NCI-H2196 treated with DMSO at 0.1 percent for 48 hours (cell line): ENCODE measurements around the gene VAV1.
A peak's percentile ranks its signal among the peaks of the same experiment; 100 is the strongest.
"Not testable (repeated sequence)": the region's sequence is repeated elsewhere in the genome, so short reads cannot be mapped to it uniquely, and the experiment has no call there.

Experiments used
- DNase-seq: peaks from one replicate; lab custom pipeline; 2025; ENCODE audit not compliant: unreplicated experiment; lab: John Stamatoyannopoulos, UW

VAV1 gene

DNA sequence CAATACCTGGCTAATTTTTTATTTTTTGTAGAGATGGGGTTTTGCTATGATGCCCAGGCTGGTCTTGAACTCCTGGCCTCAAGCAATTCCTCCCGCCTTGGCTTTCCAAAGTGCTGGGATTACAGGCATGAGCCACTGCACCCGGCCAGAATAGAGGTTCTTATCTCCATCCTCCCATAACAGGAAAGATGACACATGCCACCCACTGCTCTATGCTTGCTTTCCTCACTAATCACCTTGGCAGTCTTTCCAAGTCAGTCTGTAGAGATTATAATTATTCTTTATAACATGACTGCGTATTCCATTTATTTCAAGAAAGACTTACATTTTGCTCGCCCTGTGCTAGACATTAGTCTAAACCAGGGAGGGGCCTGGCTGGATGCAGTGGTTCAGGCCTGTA lies 6.7 kb downstream of the VAV1 start:
- DNase-seq, result no peak

DNA sequence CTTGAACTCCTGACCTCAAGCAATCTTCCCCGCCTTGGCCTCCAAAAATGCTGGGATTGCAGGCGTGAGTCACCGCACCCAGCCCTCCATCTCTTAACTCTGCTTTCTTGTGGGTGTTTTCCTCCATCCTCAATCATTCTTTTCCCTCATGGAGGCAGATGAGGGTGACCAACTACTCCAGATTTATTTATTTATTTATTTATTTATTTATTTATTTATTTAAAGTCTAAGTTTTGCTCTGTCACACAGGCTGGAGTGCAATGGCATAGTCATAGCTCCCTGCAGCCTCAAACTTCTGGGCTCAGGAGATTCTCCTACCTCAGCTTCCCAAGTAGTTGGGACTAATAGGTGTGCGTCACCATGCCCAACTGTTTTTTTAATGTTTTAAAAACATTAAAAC lies 14.9 kb downstream of the VAV1 start:
- DNase-seq, result no peak

DNA sequence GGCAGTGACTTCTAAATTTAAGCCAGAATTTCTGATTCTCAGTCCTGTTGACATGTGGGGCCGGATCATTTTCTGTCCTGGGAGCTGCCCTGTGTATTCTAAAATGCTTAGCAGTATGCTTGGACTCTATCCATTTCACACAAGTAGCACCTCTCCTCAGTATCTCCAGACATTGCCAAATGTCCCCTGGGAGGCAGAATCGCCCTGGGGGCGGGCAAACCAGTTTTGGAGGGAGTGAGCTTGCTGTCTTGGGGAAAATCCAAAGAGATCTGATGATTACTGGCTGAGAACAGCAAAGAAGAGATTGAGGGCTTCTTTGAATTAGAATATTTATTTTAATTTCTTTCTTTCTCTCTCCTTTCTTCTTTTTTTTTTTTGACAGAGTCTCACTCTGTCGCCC lies 16.4 kb downstream of the VAV1 start:
- no peak for DNase-seq

DNA sequence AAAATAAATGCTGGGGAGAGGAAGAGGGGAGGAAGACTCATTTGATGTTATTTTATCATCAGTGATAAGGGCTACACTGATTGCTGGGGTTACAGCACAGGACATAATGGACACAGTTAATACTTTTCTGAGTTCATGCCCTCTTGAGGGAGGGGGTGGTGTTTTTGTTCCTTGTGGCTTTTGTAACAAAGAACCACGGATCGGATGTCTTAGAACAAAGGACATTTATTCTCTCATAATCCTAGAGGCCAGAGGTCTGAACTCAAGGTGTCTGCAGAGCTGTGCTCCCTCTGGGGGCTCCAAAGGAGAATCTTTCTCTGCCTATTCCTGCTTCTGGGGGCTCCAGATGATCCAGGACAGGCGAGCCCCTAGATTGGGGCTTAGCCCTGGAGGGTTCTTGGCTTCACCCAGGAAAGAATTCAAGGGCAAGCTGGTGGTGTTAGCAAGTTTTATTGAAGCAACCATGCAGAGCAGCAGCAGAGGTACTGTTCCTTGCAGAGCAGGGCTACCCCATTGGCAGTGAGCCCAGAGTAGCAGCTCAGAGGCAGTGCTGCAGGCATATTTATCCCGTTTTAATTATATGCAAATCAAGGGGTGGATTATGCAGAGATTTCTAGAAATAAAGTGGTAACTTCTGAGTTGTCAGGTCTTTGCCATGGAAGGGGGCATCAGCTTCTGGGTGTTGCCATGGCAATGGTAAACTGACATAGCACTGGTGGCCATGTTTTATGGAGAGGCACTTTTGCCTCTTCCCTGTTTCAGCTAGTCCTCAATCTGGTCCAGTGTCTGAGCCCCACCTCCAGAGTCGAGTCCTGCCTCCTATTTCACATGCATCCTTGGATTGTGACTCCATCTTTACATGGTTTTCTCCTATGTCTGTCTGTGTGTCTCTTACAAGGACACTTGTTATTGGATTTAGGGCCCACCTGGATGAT lies 18.0 kb downstream of the VAV1 start:
- no peak for DNase-seq

DNA sequence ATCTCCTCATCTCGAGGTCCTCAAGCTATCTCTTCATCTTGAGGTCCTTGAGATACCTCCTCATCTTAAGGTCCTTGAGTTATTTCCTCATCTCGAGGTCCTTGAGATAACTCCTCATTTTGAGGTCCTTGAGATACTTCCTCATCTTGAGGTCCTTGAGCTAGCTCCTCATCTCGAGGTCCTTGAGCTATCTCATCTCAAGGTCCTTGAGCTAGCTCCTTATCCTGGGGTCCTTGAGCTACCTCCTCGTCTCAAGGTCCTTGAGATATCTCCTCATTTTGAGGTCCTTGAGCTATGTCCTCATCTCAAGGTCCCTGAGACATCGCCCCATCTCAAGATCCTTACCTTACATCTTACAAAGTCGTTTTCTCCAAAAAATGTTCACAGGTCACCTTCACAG lies 18.7 kb downstream of the VAV1 start:
- no peak for DNase-seq

DNA sequence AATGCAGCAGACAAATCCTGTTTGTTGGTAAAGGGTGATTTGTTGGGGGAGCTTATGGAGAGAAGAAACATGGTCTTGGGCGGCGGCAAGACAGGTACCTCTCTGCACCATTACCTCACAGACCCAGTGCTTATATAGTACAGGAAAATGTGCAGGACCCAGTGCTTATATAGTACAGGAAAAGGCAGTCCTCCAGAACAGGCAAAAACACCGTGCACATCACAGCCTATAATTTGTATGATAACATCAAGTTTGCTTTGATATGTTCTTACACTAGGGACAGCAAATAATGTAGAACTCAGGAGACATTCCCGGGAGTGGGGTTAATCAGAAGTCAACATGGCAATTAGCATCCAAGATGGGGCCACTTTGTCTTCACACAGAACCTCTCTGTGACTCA lies 20.9 kb downstream of the VAV1 start:
- DNase-seq, result no peak

DNA sequence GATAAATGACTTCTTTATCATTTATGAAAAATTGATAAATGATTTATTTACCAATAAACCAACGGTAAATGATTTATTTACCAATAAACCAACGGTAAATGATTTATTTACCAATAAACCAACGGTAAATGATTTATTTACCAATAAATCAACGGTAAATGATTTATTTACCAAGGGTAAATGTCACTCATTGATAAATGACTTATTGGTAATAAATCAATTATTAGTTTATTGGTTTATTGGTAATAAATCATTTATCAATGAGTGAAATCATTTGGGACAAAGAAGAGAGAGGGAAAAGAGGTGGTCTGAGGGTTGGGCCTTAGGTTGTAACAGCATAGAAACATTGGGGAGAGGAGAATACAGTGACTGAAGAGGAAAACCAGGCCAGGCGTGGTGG lies 21.5 kb downstream of the VAV1 start:
- no peak for DNase-seq

DNA sequence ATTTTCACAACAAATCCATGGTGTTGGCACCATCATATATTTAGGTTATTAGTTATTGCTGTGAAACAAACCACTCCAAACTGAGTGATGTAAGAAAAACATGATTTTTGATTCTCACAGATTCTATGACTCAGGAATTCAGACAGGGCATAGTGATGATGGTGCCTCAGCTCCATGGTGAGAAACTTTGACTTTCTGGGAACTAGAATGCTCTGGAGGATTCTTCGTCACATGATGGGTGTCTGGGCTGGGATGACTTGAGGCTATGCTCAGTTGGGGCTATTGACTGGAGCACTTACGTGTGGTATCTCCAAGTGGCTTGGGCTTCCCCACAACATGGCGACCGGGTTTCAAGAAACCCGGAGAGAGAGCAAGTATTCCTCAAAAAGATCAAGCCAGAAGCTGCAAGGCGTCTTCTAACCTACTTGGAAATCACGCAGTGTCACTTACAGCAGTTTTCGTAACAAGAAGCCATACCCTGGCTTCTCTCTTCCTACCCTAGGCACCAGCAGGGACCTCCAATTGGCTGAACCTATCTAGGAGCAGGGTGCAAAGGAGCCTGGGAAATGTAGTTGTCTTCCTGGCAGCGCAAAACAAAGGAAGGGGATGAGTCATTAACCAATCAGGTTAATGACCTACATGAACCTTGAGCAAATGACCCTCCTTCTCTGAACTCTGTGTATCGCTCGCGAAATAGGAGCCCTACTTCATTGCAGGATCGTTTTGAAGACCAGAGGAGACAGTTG lies 22.4 kb downstream of the VAV1 start:
- DNase-seq, result no peak

DNA sequence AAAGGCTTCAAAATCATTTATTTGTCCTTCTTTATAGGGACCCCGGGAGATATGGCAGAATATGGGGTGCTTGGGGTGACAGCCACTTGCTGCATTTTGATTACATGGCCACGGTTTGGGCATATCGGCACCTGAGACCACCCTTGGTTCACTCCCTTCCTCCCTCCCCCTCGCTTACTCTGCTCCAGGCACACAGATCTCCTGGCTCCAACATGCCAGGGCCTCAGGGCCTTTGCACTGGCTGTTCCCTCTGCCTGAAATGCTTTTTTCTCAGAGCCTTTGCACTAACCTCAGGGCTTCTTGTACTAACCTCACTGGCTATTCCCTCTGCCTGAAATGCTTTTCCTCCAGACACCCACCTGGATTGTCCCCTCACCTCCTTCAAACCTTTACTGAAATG lies 23.8 kb downstream of the VAV1 start:
- no peak for DNase-seq

DNA sequence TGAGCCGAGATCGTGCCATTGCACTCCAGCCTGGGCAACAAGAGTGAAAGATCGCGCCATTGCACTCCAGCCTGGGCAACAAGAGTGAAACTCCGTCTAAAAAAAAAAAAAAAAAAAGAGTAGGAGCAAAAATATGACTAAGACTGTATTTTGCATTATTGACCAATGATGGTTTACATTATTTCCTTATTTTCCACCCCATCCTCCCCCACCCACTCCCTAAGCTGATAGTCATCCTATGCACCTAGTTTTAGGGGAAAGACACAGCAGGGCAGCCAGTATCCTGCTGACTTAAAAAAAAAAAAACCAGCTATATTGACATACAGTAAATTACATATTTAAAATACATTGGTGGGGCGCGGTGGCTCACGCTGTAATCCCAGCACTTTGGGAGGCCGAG lies 25.1 kb downstream of the VAV1 start:
- DNase-seq, result no peak

DNA sequence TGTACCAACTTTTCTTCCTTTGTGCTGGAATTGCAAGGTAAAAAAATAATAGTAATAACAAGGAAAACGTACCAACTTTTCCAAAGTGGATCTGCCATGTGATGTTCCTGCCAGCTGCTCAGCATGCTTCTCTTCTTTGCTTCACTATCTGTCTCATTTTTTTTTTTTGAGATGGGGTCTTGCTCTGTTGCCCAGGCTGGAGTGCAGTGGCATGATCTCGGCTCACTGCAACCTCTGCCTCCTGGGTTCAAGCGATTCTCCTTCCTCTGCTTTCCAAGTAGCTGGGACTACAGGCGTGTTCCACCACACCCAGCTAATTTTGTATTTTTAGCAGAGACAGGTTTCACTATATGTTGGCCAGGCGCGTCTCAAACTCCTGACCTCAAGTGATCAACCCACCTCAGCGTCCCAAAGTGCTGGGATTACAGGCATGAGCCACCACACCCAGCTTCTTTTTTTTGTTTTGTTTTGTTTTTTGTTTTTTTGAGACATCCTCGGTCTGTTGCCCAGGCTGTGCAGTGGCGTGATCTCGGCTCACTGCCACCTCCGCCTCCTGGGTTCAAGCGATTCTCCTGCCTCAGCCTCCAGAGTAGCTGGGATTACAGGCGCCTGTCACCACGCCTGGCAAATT lies 27.8 kb downstream of the VAV1 start:
- not testable (repeated sequence) for DNase-seq

DNA sequence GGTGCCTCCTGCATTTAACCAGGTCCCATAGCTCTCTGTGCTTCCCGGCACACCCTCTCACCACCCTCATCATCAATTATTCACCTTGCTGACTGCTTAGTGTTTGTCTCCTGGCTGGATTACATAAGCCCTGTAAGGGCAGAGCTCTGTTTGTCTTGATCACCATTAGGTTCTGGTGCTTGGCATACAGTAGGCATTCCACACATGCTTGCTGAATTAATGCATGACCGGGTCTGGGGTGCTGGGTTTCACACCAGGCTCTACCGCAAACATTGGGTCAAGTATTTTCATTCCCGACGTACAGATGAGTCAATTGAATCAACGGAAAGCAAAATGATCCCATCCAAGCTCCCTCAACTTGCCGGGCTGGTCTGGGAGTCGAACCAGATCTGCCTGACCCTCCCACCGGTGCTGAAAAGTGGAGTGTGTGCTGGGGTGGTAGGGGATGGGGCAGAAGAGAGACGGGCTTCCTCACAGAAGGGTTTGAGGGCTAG lies 28.5 kb downstream of the VAV1 start:
- peak; percentile 68 for DNase-seq

DNA sequence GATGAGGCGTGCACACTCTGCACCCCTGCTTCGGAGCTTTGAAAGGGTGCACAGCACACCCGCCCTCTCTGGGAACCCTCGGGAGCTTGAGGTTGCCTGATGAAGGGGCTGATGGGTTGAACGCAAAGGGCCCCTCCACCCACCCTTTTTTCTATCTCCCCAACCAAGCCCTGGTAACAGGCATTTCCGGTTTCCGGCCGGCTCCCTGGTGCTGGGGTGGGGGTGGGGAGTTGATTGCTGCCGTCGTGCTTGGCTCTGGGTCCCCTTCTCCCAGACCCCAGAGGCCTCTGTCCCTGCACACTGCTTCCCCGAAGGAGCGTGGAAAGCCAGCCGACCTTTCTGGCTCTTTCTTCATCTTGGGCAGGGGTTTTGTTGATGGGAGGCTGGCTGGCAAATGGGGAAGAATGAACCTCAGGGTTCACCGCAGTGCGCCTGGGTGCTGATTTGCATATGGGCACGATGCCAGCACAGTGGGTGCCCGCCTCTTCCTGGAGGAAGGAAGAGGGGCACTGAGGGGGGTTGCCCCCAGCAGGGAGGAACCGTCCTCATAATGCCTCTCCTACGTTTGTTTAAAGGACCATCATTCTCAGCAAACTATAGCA lies 29.1 kb downstream of the VAV1 start:
- peak; percentile 68 for DNase-seq

DNA sequence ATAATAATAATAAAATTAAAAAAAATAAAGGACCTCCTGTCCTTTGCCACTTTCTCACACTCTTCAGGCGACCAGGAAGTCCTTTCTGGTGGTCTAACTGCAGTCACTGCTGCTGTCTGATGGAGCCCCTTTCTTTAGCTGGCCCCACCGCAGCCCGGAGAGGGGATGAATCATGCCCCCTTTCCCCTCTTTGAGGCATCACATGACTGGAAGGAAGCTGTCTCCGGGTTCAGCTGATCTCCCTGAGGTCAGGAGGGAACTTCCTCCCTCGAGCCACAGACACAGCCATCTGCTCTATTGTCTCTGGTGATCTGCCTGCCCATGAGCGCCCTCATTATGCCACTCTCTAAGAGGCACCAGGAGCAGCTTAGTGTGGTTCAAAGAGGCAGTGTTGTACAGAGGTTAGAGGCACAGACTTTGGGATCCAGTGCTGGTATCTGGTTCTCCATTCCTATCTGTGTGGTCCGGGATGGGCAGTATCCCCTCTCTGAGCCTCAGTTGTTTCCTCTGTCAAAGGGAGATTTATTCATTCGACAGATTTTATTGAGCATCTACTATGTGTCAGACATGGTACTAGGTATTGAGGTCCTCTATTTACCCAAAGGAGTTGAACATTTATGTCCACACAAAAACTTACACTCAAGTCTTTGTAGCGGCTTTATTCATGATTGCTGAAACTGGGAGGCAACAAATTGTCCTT lies 30.0 kb downstream of the VAV1 start:
- no peak for DNase-seq

DNA sequence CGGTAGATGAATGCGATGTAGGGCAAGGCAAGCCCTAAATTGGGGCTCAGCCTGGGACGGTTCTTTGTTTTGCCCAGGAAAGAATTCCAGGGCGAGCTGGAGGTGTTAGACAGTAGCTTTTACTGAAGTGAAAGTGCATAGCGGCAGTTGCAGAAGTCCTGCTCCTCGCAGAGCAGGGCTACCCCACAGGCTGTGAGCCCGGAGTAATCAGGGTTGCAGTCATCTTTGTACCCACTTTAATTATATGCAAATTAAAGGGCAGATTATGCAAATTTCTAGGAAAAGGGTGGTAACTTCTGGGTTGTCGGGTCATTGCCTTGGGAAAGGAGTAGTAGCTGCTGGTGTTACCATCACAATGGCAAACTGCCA lies 30.5 kb downstream of the VAV1 start:
- no peak for DNase-seq

DNA sequence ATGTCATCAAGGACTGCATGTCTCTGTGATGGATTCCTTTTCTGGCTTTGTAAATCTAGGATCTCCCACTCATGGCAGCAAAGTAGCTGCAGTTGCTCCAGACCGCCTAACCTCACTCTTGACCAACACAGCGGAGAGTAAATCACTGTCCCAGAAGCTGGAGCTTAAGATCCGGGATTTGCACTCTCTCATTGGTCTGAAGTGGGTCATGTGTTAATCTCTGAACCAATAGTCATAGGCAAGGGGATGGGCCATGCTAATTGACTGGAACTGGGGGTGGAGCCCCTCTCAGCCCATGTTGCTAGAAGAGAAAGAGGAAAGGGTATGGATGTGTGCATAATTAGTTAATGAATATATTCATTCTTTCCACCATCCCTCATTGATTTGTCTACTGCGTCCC lies 34.0 kb downstream of the VAV1 start:
- DNase-seq, result no peak

DNA sequence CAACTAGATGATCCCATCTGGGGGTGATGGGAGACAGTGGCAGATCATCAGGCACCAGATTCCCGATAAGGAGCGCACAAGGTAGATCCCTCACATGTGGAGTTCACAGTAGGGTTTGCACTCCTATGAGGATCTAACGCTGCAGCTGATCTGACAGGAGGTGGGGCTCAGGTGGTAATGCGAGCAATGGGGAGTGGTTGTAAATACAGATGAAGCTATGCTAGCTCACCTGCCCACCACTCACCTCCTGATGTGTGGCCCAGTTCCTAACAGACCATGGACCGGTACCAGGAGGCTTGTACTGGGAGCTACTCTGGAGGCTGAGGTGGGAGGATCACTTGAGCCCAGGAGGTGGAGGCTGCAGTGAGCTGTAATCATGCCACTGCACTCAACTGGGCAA lies 34.8 kb downstream of the VAV1 start:
- DNase-seq, result no peak

DNA sequence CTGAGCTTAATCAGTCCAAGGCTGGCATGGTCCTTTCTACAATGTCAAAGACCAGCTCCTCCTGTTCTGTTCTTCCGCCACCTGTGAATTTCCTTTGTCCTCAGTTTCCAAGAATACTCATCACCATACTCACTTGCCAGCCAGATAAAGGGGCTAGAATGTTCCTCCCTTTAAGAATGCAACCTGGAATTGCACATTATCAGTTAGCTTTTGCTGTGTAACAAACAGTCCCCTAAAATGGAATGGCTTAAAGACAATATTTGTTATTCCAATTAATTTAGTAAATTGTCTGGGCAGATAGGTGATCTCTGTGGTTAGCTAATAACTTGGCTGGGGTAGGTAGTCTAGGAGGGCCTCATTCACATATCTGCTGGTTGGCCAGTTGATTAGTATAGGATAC lies 36.0 kb downstream of the VAV1 start:
- DNase-seq, result no peak

DNA sequence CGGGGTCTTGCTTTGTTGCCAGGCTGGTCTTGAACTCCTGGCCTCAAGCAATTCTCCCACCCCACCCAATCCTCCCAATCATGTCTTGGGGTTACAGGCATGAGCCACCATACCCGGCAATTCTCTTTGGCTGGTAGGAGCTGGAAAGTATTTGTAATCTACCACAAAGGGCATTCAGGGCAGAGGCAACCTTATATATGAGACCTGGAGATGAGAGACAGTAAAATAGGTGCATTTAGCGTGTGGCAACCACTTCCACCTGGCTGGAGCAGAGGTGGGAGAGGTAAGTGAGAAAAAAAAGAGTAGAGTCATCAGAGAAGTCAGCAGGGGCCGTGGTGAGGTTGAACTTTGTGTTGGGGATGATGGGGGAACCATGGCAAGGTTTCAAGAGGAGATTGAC lies 36.8 kb downstream of the VAV1 start:
- no peak for DNase-seq

DNA sequence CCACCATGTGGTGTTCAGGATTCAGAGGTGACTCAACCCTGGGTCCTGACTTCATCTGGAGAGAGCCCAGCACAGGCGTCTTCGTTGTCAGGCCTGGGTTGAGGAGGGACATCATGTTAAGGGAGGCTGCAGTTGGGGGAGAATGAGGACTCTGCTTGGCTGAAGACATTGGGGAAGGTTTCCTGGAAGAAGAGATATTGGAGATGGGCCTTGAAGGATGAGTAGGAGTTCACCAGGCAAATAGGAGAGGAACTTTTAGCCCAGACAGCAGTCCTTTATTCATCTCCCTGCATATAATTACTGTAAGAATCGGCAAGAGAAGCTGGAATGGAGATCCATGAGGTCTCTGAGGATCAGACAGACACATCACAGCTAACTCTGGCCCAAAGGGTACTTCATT lies 38.9 kb downstream of the VAV1 start:
- DNase-seq, result no peak

DNA sequence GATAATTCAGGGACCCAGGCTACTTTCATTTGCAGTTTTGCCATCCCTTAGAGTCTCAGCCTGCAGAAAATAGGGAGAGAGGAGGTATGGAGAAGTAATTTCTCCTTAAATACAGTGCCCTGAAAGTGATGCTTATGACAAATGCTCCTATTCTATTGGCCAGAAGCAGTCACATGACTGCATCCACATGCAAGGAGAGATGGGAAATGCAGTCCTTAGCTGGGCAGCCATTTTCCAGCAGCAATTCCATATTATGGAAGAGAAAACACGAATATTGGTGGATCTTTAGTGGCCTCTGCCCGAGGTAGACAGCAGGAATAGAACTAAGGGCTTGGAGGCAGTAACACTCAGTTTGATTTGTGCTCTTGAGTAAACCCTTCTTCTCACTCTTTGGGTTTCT lies 39.4 kb downstream of the VAV1 start:
- DNase-seq, result no peak
